Neural progenitor cell (in vitro differentiated cells): ENCODE data around the gene OAS1. TPM values are rescaled to one million over a fixed set of nuclear protein-coding genes. Genes with fewer than 3 reads are reported as not detected.

Experiments used
- DNase-seq: peaks from one replicate; pipeline ENCODE4 v3.0.0-alpha.2; 2016; ENCODE audit warnings: low spot score
- H2AFZ ChIP-seq: fragments of 200-600 bp; sonication (generic); replicated peaks from 2 replicates; pipeline ENCODE4 v1.6.1; 2016; ENCODE audit warnings: antibody characterized with exemption
- H3F3A ChIP-seq: fragments of 200-600 bp; sonication (generic); 2 replicates; pipeline ENCODE4 v1.6.1; 2016; ENCODE audit warnings: antibody characterized with exemption, low read depth
- H3K27ac ChIP-seq: fragments of 200-600 bp; sonication (generic); 2 replicates; pipeline ENCODE4 v1.5.1; 2016; ENCODE audit warnings: mild to moderate bottlenecking
- H3K27me3 ChIP-seq: fragments of 200-600 bp; sonication (generic); 2 replicates; pipeline ENCODE4 v1.6.1; 2016; ENCODE audit warnings: mild to moderate bottlenecking, moderate library complexity
- H3K36me3 ChIP-seq: fragments of 200-600 bp; sonication (generic); 2 replicates; pipeline ENCODE4 v1.5.1; 2016
- H3K4me1 ChIP-seq: fragments of 200-600 bp; sonication (generic); 2 replicates; pipeline ENCODE4 v1.6.1; 2016; ENCODE audit warnings: mixed run types
- H3K4me2 ChIP-seq: fragments of 200-600 bp; sonication (generic); 2 replicates; pipeline ENCODE4 v1.6.1; 2016
- H3K4me3 ChIP-seq: fragments of 200-600 bp; sonication (generic); 2 replicates; pipeline ENCODE4 v1.5.1; 2016
- H3K79me2 ChIP-seq: fragments of 200-600 bp; sonication (generic); 2 replicates; pipeline ENCODE4 v1.6.1; 2016; ENCODE audit warnings: low read depth
- H3K9ac ChIP-seq: fragments of 200-600 bp; sonication (generic); 2 replicates; pipeline ENCODE4 v1.6.1; 2016
- H3K9me3 ChIP-seq: fragments of 200-600 bp; sonication (generic); 2 replicates; pipeline ENCODE4 v1.5.1; 2016; ENCODE audit warnings: low read depth
- H4K20me1 ChIP-seq: fragments of 200-600 bp; sonication (generic); 2 replicates; pipeline ENCODE4 v1.6.1; 2016; ENCODE audit warnings: low read depth
- H3K27ac Mint-ChIP-seq: 3 replicates; pipeline ENCODE4 v1.8.0; 2021; ENCODE audit warnings: mixed read lengths
- H3K27me3 Mint-ChIP-seq: 2 replicates; pipeline ENCODE4 v1.8.0; 2022; ENCODE audit warnings: low read depth, mild to moderate bottlenecking, inconsistent platforms, moderate library complexity, mixed read lengths; ENCODE audit not compliant: insufficient read depth
- H3K36me3 Mint-ChIP-seq: 3 replicates; pipeline ENCODE4 v1.8.0; 2021; ENCODE audit warnings: mixed read lengths
- H3K4me1 Mint-ChIP-seq: 3 replicates; pipeline ENCODE4 v1.8.0; 2021; ENCODE audit warnings: mixed read lengths
- H3K4me3 Mint-ChIP-seq: 3 replicates; pipeline ENCODE4 v1.8.0; 2021; ENCODE audit warnings: mild to moderate bottlenecking, moderate library complexity, mixed read lengths
- H3K9me3 Mint-ChIP-seq: 3 replicates; pipeline ENCODE4 v1.8.0; 2020; ENCODE audit warnings: mixed read lengths
- CTCF ChIP-seq: fragments of 200-600 bp; sonication (generic); IDR thresholded peaks from 2 replicates; pipeline ENCODE4 v1.5.1; 2017; ENCODE audit warnings: antibody characterized with exemption, mild to moderate bottlenecking
- EZH2 ChIP-seq: fragments of 200-600 bp; sonication (generic); IDR thresholded peaks from 2 replicates; pipeline ENCODE4 v1.6.1; 2017; ENCODE audit warnings: antibody characterized with exemption, mild to moderate bottlenecking, moderate library complexity
- EZH2phosphoT487 ChIP-seq: fragments of 200-600 bp; sonication (generic); IDR thresholded peaks from 2 replicates; pipeline ENCODE4 v1.6.1; 2017; ENCODE audit warnings: antibody characterized with exemption
- total RNA-seq: library from RNA; depleted of rRNA; stranded (reverse); fragments of >200 nt; gene quantifications from 2 replicates; pipeline ENCODE4 v1.2.3, GENCODE V29; 2015; ENCODE audit warnings: low replicate concordance

OAS1 gene
- total RNA-seq, 1 donor from 2014 or later, result not detected

- no peak overlapping the region for H2AFZ ChIP-seq
- H3F3A ChIP-seq, result no peaks in the 10 kb centered on the region
- no peak overlapping the region for H3K27ac ChIP-seq
- H3K4me1 ChIP-seq, result no peaks in the 10 kb centered on the region
- no peaks in the 10 kb centered on the region for H3K9me3 ChIP-seq
- no peak overlapping the region for H3K27ac Mint-ChIP-seq
- H3K9me3 Mint-ChIP-seq, result no peaks in the 10 kb centered on the region
- H3K4me3 ChIP-seq, result no peak overlapping the region
- no peak overlapping the region for H3K4me3 Mint-ChIP-seq
- no peak overlapping the region for H3K4me2 ChIP-seq
- H3K36me3 Mint-ChIP-seq, result no peaks in the 10 kb centered on the region
- H3K27me3 Mint-ChIP-seq, result peaks cover 2% of the 10 kb centered on the region
- no peaks in the 10 kb centered on the region for H4K20me1 ChIP-seq
- H3K4me1 Mint-ChIP-seq, result no peaks in the 10 kb centered on the region
- H3K79me2 ChIP-seq, result no peaks in the 10 kb centered on the region
- DNase-seq, result no peak
- H3K9ac ChIP-seq, result no peak overlapping the region
- TF ChIP-seq EZH2 (no peak), EZH2phosphoT487 (no peak), CTCF (no peak)
- no peaks in the 10 kb centered on the region for H3K27me3 ChIP-seq
- no peaks in the 10 kb centered on the region for H3K36me3 ChIP-seq
Observed at GRCh38 chr12:112946236-112947000, 39.7 kb downstream of the OAS1 start.

GRCh38 chr12:112947314-112947713 lies 40.6 kb downstream of the OAS1 start:
- Mint-ChIP-seq H3K27ac (no peak overlapping the region), H3K36me3 (no peaks in the 10 kb centered on the region), H3K4me3 (no peak overlapping the region), H3K4me1 (no peaks in the 10 kb centered on the region), H3K9me3 (no peaks in the 10 kb centered on the region), H3K27me3 (peaks cover 2% of the 10 kb centered on the region)
- Histone ChIP-seq H3K36me3 (no peaks in the 10 kb centered on the region), H3K4me1 (no peaks in the 10 kb centered on the region), H3K4me2 (no peak overlapping the region), H3K79me2 (no peaks in the 10 kb centered on the region), H4K20me1 (no peaks in the 10 kb centered on the region), H3K9me3 (no peaks in the 10 kb centered on the region), H3F3A (no peaks in the 10 kb centered on the region), H3K27me3 (no peaks in the 10 kb centered on the region), H3K27ac (no peak overlapping the region), H3K9ac (no peak overlapping the region), H3K4me3 (no peak overlapping the region), H2AFZ (no peak overlapping the region)
- no peak for DNase-seq
- TF ChIP-seq CTCF (no peak), EZH2 (no peak), EZH2phosphoT487 (no peak)

GRCh38 chr12:112947761-112948160 lies 41.0 kb downstream of the OAS1 start:
- Histone ChIP-seq H3K79me2 (no peaks in the 10 kb centered on the region), H4K20me1 (no peaks in the 10 kb centered on the region), H3K27me3 (no peaks in the 10 kb centered on the region), H3K4me1 (no peaks in the 10 kb centered on the region), H3F3A (no peaks in the 10 kb centered on the region), H3K9ac (no peak overlapping the region), H3K4me3 (no peak overlapping the region), H3K27ac (no peak overlapping the region), H3K4me2 (no peak overlapping the region), H3K9me3 (no peaks in the 10 kb centered on the region), H2AFZ (no peak overlapping the region), H3K36me3 (no peaks in the 10 kb centered on the region)
- H3K27ac Mint-ChIP-seq, result no peak overlapping the region
- H3K9me3 Mint-ChIP-seq, result no peaks in the 10 kb centered on the region
- H3K36me3 Mint-ChIP-seq, result no peaks in the 10 kb centered on the region
- H3K4me3 Mint-ChIP-seq, result no peak overlapping the region
- DNase-seq, result no peak
- TF ChIP-seq EZH2phosphoT487, result no peak
- no peak for TF ChIP-seq CTCF
- no peak for TF ChIP-seq EZH2
- H3K4me1 Mint-ChIP-seq, result no peaks in the 10 kb centered on the region
- H3K27me3 Mint-ChIP-seq, result peaks cover 2% of the 10 kb centered on the region
